Measurements from ENCODE around the gene PLPP3.

Gene PLPP3

GRCh38 chr1:56575865-56576264 is 3.5 kb downstream of the PLPP3 start:
- no peak for DNase-seq

GRCh38 chr1:56574794-56575193 is 4.6 kb downstream of the PLPP3 start:
- no peak for DNase-seq

GRCh38 chr1:56573311-56573710 is 6.1 kb downstream of the PLPP3 start:
- no peak for DNase-seq

- DNase-seq: no peak
Observed at GRCh38 chr1:56572334-56573050, 6.9 kb downstream of the PLPP3 start.

GRCh38 chr1:56571448-56571847 is 7.9 kb downstream of the PLPP3 start:
- no peak for DNase-seq

- no peak for DNase-seq
Observed at GRCh38 chr1:56570924-56571372, 8.4 kb downstream of the PLPP3 start.

- no peak for DNase-seq
Observed at GRCh38 chr1:56569661-56570060, 9.7 kb downstream of the PLPP3 start.

GRCh38 chr1:56566994-56567393 is 12.4 kb downstream of the PLPP3 start:
- DNase-seq: no peak

GRCh38 chr1:56566061-56566744 is 13.2 kb downstream of the PLPP3 start:
- no peak for DNase-seq

- no peak for DNase-seq
Observed at GRCh38 chr1:56564615-56565014, 14.7 kb downstream of the PLPP3 start.

- DNase-seq: no peak
Observed at GRCh38 chr1:56563568-56563967, 15.8 kb downstream of the PLPP3 start.

- no peak for DNase-seq
Observed at GRCh38 chr1:56562891-56563452, 16.4 kb downstream of the PLPP3 start.

GRCh38 chr1:56561227-56562019 is 17.9 kb downstream of the PLPP3 start:
- no peak for DNase-seq

GRCh38 chr1:56557746-56558145 is 21.6 kb downstream of the PLPP3 start:
- no peak for DNase-seq

GRCh38 chr1:56555448-56555847 is 23.9 kb downstream of the PLPP3 start:
- no peak for DNase-seq

GRCh38 chr1:56553046-56553445 is 26.3 kb downstream of the PLPP3 start:
- DNase-seq: no peak

GRCh38 chr1:56552349-56552748 is 27.0 kb downstream of the PLPP3 start:
- DNase-seq: no peak

- DNase-seq: no peak
Observed at GRCh38 chr1:56551691-56552090, 27.7 kb downstream of the PLPP3 start.

- no peak for DNase-seq
Observed at GRCh38 chr1:56550859-56551188, 28.5 kb downstream of the PLPP3 start.

GRCh38 chr1:56550138-56550858 is 29.1 kb downstream of the PLPP3 start:
- DNase-seq: no peak

GRCh38 chr1:56548571-56548970 is 30.8 kb downstream of the PLPP3 start:
- DNase-seq: no peak

- no peak for DNase-seq
Observed at GRCh38 chr1:56547977-56548376, 31.4 kb downstream of the PLPP3 start.

- no peak for DNase-seq
Observed at GRCh38 chr1:56547473-56547872, 31.9 kb downstream of the PLPP3 start.

Measured in activated naive CD4-positive, alpha-beta T cell (primary cell).